ENCODE data around the gene CYTH1.

Gene CYTH1

DNA sequence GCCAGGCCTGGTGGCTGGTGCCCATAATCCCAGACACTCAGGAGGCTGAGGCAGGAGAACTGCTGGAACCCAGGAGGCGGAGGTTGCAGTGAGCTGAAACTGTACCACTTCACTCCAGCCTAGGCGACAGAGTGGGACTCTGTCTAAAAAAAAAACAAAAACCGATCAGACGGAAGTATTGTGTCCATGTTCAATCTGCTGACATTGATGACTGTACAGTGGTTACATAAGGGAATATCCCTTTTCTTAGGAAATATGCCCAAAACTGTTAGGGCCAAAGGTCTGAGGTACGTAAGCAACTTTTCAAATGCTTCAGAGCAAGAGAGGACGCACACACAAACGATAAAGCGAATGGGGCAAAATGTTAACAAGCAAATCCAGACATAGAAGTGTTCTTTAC, 135.0 kb downstream of the CYTH1 start:
- Histone ChIP-seq H3K4me3 (ENCODE audit: low read depth in 1 of 2, low read length in 2 of 2) (no peak overlapping the region), H3K4me1 (ENCODE audit: insufficient read depth, low read length) (no peaks in the 10 kb centered on the region), H3K36me3 (ENCODE audit: insufficient read depth, low read length) (no peaks in the 10 kb centered on the region), H3K27ac (ENCODE audit: low read depth, low read length) (no peak overlapping the region), H3K9me3 (ENCODE audit: low read length) (peaks cover 3% of the 10 kb centered on the region), H3K9ac (ENCODE audit: low read length) (no peak overlapping the region), H3K27me3 (ENCODE audit: control insufficient read depth in 1 of 2, insufficient read depth in 2 of 2, low read length in 2 of 2) (no peaks in the 10 kb centered on the region)

DNA sequence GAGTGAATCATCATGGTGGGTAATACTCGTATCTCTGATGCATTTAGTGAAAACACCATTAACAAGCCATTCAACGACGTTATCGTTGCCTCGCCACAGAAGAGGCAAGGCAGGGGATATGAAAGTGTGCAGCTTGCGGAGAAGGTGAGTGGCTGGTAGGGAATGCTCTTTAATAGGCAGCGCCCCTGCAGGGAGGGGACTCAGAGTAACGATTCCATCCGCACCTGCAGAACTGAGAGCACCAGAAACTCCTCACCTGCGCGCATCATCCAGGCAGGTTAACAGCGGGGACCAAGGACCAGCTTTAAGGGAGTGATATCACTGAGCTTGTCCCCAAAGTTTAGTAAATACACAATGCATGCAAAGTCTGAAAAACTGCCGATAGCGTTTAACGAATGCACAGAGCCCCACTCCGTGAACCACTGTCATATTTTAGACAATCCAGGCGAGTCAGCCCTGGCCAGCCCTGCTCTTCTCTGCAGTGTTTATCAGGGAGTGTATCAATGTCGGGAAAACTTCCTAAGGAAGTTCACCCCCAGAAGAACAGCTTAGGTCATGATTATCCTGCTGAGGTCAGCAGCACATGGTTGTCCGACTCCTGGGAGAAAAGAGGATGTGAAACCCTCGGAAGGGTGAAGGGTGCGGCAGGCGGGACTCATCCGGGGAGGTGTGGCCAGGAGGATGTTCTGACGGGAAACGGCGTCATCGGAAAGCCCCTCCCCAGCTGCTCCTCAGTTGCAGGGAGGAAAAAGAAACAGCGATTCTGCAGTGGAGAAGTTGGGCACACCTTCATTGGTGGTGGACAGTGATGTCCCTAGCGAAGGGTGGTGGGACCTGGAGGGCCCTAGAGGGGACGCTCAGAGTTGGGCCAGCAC, 136.4 kb downstream of the CYTH1 start:
- Histone ChIP-seq H3K27me3 (ENCODE audit: control insufficient read depth in 1 of 2, insufficient read depth in 2 of 2, low read length in 2 of 2) (no peaks in the 10 kb centered on the region), H3K27ac (ENCODE audit: low read depth, low read length) (peak overlapping the region; percentile 58)

DNA sequence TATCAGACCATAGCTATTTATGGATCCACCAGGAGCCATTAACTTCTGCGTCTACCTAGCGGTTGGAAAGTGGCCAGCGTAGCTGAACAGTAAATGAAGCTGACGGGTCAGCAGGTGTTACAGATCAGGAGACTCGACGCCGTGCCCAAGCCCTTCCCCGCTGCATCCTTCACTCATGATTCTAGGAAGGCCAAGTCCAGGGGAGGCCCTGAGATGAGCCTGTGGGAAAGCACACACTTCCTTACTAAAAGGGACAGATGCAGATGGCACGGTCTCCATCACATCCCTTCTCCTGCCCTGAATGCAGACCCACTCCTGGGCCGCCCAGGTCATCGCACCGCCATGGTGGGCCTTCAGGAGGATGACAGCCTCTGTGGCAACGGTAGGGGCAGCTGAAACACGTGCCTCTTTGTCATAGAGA, 137.1 kb downstream of the CYTH1 start:
- Histone ChIP-seq H3K27me3 (ENCODE audit: control insufficient read depth in 1 of 2, insufficient read depth in 2 of 2, low read length in 2 of 2) (no peaks in the 10 kb centered on the region), H3K4me3 (ENCODE audit: low read depth in 1 of 2, low read length in 2 of 2) (no peak overlapping the region), H3K36me3 (ENCODE audit: insufficient read depth, low read length) (no peaks in the 10 kb centered on the region), H3K4me1 (ENCODE audit: insufficient read depth, low read length) (no peaks in the 10 kb centered on the region), H3K27ac (ENCODE audit: low read depth, low read length) (peak overlapping the region; percentile 58), H3K9me3 (ENCODE audit: low read length) (peaks cover 3% of the 10 kb centered on the region), H3K9ac (ENCODE audit: low read length) (no peak overlapping the region)

More for the DNA sequence above, 136.4 kb downstream of the CYTH1 start:
- Histone ChIP-seq H3K4me1 (ENCODE audit: insufficient read depth, low read length) (no peaks in the 10 kb centered on the region), H3K36me3 (ENCODE audit: insufficient read depth, low read length) (no peaks in the 10 kb centered on the region), H3K9ac (ENCODE audit: low read length) (no peak overlapping the region), H3K9me3 (ENCODE audit: low read length) (peaks cover 3% of the 10 kb centered on the region), H3K4me3 (ENCODE audit: low read depth in 1 of 2, low read length in 2 of 2) (no peak overlapping the region)

DNA sequence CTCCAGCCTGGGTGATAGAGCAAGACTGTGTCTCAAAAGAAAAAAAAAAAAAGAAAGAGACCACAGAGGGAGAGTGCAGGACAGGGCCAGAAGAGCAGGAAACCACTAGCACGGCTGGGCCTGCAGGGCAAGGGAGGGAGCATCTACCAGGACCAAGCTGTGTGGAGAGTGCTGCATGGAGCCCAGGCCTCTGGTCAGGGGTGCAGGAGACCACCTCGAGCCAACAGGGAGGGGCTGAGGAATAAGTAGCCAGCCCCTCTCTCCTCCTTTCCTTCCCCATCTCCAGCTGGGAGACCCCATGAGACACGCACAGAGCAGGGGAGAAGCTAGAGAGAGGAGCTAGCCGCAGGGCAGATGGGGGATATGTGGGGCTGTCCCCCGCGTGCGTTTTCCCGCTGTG, 137.8 kb downstream of the CYTH1 start:
- no peak overlapping the region for H3K27ac ChIP-seq (ENCODE audit: low read depth, low read length)
- H3K9me3 ChIP-seq (ENCODE audit: low read length), result peaks cover 3% of the 10 kb centered on the region
- no peaks in the 10 kb centered on the region for H3K27me3 ChIP-seq (ENCODE audit: control insufficient read depth in 1 of 2, insufficient read depth in 2 of 2, low read length in 2 of 2)
- no peaks in the 10 kb centered on the region for H3K36me3 ChIP-seq (ENCODE audit: insufficient read depth, low read length)
- no peak overlapping the region for H3K9ac ChIP-seq (ENCODE audit: low read length)
- H3K4me3 ChIP-seq (ENCODE audit: low read depth in 1 of 2, low read length in 2 of 2), result no peak overlapping the region
- H3K4me1 ChIP-seq (ENCODE audit: insufficient read depth, low read length), result no peaks in the 10 kb centered on the region

DNA sequence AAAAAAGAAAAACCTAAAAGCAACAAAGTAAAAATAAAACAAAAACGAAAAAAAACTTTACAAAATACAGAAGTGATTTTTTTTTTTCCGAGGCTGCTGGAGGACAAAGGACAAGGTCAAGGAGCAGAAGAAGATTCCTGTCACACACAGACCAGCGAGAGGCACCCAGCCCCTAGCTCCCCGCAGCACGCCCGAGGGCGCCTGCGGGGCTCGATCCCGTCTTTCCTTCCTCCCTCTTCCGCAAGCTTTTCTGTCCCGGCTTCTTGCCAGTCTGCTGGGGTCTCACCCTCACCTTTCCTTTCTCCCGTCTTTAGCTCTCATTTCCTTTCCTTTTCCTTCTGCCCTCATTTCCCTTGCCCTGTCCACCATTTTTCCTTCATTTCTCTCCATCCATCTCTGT, 138.7 kb downstream of the CYTH1 start:
- peaks cover 1% of the 10 kb centered on the region for H3K9me3 ChIP-seq (ENCODE audit: low read length)
- no peaks in the 10 kb centered on the region for H3K4me1 ChIP-seq (ENCODE audit: insufficient read depth, low read length)
- no peaks in the 10 kb centered on the region for H3K36me3 ChIP-seq (ENCODE audit: insufficient read depth, low read length)
- no peak overlapping the region for H3K9ac ChIP-seq (ENCODE audit: low read length)
- H3K27ac ChIP-seq (ENCODE audit: low read depth, low read length), result no peak overlapping the region
- no peak overlapping the region for H3K4me3 ChIP-seq (ENCODE audit: low read depth in 1 of 2, low read length in 2 of 2)
- no peaks in the 10 kb centered on the region for H3K27me3 ChIP-seq (ENCODE audit: control insufficient read depth in 1 of 2, insufficient read depth in 2 of 2, low read length in 2 of 2)

DNA sequence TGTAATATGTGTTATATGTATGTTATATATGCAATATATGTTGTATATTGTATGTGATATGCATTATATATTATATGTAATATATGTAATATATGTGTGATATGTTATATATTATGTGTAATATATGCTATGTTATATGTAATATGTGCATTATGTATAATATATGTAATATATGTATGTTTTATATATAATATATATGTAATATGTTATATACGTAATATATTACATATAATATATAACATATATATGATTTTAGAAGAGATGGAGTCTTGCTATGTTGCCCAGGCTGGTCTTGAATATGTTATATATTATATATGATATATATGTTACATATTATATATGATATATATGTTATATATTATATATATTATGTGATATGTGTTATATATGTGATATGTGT, 139.4 kb downstream of the CYTH1 start:
- Histone ChIP-seq H3K9ac (ENCODE audit: low read length) (no peak overlapping the region), H3K27ac (ENCODE audit: low read depth, low read length) (no peak overlapping the region), H3K36me3 (ENCODE audit: insufficient read depth, low read length) (no peaks in the 10 kb centered on the region), H3K9me3 (ENCODE audit: low read length) (no peaks in the 10 kb centered on the region), H3K4me3 (ENCODE audit: low read depth in 1 of 2, low read length in 2 of 2) (no peak overlapping the region), H3K27me3 (ENCODE audit: control insufficient read depth in 1 of 2, insufficient read depth in 2 of 2, low read length in 2 of 2) (no peaks in the 10 kb centered on the region), H3K4me1 (ENCODE audit: insufficient read depth, low read length) (no peaks in the 10 kb centered on the region)

DNA sequence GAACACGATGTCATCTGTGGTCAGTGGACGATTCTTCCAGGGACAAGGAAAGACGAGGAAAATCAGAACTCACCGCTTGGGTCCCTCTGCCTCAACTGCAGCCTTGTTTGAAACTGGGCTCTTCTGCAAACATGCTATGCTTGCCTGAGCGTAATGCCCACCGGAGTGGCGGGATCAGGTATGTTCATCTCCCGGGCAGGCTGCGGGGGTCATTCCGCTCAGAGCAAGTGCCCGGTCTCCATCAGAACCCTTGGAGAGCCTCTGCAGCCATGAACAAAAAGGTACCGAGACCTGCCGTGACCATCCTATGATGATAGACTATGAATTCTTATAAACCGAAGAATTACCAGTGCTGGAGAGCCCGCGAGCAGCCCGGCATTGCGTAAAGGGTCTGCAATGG, 140.4 kb downstream of the CYTH1 start:
- Histone ChIP-seq H3K9me3 (ENCODE audit: low read length) (no peaks in the 10 kb centered on the region), H3K4me3 (ENCODE audit: low read depth in 1 of 2, low read length in 2 of 2) (no peak overlapping the region), H3K9ac (ENCODE audit: low read length) (no peak overlapping the region), H3K36me3 (ENCODE audit: insufficient read depth, low read length) (no peaks in the 10 kb centered on the region), H3K27ac (ENCODE audit: low read depth, low read length) (no peak overlapping the region), H3K27me3 (ENCODE audit: control insufficient read depth in 1 of 2, insufficient read depth in 2 of 2, low read length in 2 of 2) (no peaks in the 10 kb centered on the region), H3K4me1 (ENCODE audit: insufficient read depth, low read length) (no peaks in the 10 kb centered on the region)

DNA sequence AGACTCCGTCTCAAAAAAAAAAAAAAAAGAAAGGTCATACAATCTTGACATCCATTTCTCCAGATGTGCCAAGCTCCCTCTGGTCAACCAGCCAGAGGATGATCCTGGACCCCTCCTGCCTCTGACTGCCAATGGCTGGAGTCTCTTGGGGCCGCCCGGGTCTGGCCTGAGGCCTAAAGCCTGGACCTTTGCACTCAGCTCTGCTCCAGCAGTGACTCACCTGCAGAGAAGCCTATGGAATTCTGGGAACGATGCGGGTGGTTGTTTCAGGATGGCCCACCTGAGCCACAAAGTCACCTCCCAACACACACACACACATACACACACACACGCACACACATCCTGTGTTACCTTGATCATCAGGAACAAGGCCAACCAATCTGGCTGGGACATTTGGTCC, 140.8 kb downstream of the CYTH1 start:
- no peaks in the 10 kb centered on the region for H3K36me3 ChIP-seq (ENCODE audit: insufficient read depth, low read length)
- no peaks in the 10 kb centered on the region for H3K4me1 ChIP-seq (ENCODE audit: insufficient read depth, low read length)
- no peak overlapping the region for H3K27ac ChIP-seq (ENCODE audit: low read depth, low read length)
- no peaks in the 10 kb centered on the region for H3K27me3 ChIP-seq (ENCODE audit: control insufficient read depth in 1 of 2, insufficient read depth in 2 of 2, low read length in 2 of 2)
- H3K9ac ChIP-seq (ENCODE audit: low read length), result no peak overlapping the region
- no peaks in the 10 kb centered on the region for H3K9me3 ChIP-seq (ENCODE audit: low read length)
- no peak overlapping the region for H3K4me3 ChIP-seq (ENCODE audit: low read depth in 1 of 2, low read length in 2 of 2)

DNA sequence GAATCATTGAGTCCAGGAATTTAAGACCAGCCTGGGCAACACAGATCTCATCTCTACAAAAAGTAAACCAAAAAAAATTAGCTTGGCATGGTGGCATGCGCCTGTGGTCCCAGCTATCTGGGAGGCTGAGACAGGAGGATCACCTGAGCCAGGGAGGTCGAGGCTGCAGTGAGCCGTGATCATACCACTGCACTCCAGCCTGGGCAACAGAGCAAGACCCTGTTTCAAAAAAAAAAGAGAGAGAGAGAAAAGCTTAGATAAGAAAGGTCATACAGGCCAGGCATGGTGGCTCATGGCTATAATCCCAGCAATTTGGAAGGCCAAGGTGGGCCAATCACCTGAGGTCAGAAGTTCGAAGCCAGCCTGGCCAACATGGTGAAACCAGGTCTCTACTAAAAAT, 141.4 kb downstream of the CYTH1 start:
- Histone ChIP-seq H3K4me3 (ENCODE audit: low read depth in 1 of 2, low read length in 2 of 2) (no peak overlapping the region), H3K27ac (ENCODE audit: low read depth, low read length) (no peak overlapping the region), H3K9me3 (ENCODE audit: low read length) (no peaks in the 10 kb centered on the region), H3K36me3 (ENCODE audit: insufficient read depth, low read length) (no peaks in the 10 kb centered on the region), H3K27me3 (ENCODE audit: control insufficient read depth in 1 of 2, insufficient read depth in 2 of 2, low read length in 2 of 2) (no peaks in the 10 kb centered on the region), H3K4me1 (ENCODE audit: insufficient read depth, low read length) (no peaks in the 10 kb centered on the region), H3K9ac (ENCODE audit: low read length) (no peak overlapping the region)

DNA sequence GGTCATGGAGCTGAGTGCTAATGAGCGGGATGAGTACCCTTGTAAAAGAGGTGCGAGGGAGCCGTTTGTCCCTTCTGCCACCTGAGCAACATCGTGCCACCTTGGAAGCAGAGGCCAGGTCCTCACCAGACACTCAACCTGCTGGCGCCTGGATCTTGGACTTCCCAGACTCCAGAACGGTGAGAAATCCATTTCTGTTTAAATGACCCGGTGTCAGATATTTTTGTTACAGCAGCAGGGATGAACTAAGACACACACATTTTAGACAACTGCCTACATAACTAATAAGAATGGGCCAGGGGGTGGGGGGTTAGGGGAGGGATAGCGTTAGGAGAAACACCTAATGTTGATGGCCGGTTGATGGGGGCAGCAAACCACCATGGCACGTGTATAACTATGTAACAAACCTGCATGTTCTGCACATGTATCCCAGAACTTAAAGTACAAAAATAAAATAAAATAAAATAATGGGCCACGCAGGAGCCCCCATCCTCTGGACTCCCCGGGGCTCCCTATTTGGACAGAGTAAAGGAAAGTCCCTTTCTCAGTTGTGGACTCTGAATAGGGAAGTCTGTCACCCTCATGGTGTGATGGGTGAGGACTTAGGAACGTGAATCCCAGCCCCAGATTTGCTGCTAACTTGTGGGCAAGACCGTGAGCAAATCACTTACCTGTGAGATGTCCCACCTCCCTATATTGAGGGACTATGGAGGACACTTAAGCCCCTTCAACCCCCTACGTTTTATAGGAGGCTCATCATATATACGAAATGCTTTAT, 144.2 kb downstream of the CYTH1 start:
- Histone ChIP-seq H3K9me3 (ENCODE audit: low read length) (no peaks in the 10 kb centered on the region), H3K4me1 (ENCODE audit: insufficient read depth, low read length) (no peaks in the 10 kb centered on the region), H3K27me3 (ENCODE audit: control insufficient read depth in 1 of 2, insufficient read depth in 2 of 2, low read length in 2 of 2) (no peaks in the 10 kb centered on the region), H3K4me3 (ENCODE audit: low read depth in 1 of 2, low read length in 2 of 2) (no peak overlapping the region), H3K27ac (ENCODE audit: low read depth, low read length) (no peak overlapping the region), H3K36me3 (ENCODE audit: insufficient read depth, low read length) (no peaks in the 10 kb centered on the region), H3K9ac (ENCODE audit: low read length) (no peak overlapping the region)

DNA sequence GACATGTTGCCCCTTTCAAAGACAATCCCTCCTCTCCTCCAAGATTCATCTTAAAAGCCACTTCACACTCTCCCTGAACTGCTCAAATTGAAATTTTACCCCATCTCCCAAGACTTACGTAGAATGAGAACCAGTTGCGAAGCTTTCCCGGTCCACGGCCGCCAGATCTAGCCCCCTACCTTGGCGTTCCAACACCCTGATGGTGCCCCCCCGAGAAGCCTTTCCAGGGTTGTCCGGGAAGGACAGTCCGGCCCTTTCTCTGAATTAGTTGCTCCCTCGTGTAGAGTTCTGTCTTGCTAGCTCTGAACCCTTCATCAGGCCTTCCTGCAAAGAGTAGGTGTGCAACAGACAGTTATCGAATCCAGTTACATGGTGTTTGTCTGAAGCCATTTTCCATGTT, 144.9 kb downstream of the CYTH1 start:
- Histone ChIP-seq H3K9me3 (ENCODE audit: low read length) (no peaks in the 10 kb centered on the region), H3K36me3 (ENCODE audit: insufficient read depth, low read length) (no peaks in the 10 kb centered on the region), H3K27me3 (ENCODE audit: control insufficient read depth in 1 of 2, insufficient read depth in 2 of 2, low read length in 2 of 2) (no peaks in the 10 kb centered on the region), H3K9ac (ENCODE audit: low read length) (no peak overlapping the region), H3K4me3 (ENCODE audit: low read depth in 1 of 2, low read length in 2 of 2) (no peak overlapping the region), H3K4me1 (ENCODE audit: insufficient read depth, low read length) (no peaks in the 10 kb centered on the region), H3K27ac (ENCODE audit: low read depth, low read length) (no peak overlapping the region)

All from muscle layer of colon (tissue), 2 donors.